Measurements from ENCODE around the gene CPO. TPM values are rescaled to one million over a fixed set of nuclear protein-coding genes. Genes with fewer than 3 reads are reported as not detected.
"Not testable (repeated sequence)": the region's sequence is repeated elsewhere in the genome, so short reads cannot be mapped to it uniquely, and the experiment has no call there.

Gene CPO
- total and polyA plus RNA-seq, 5 experiments from 2014 or later = not detected

GRCh38 chr2:206942592-206943478 is 3.5 kb downstream of the CPO start:
- ATAC-seq = no peak
- Mint-ChIP-seq H3K4me3 (no peak overlapping the region), H3K4me1 (no peaks in the 10 kb centered on the region), H3K27ac (no peak overlapping the region), H3K27me3 (peaks cover 0 to 6% (median 2%) of the 10 kb centered on the region in 5 donors), H3K36me3 (peaks cover 0 to 21% (median 4%) of the 10 kb centered on the region in 3 donors), H3K9me3 (peaks cover 2 to 20% (median 9%) of the 10 kb centered on the region in 9 donors)
- no peak for DNase-seq
- POLR2A ChIA-PET = no interaction called here

- ATAC-seq = not testable (repeated sequence)
These were observed 14.1 kb downstream of the CPO start for GRCh38 chr2:206953404-206953803.

GRCh38 chr2:206955253-206955652 is 15.9 kb downstream of the CPO start:
- Mint-ChIP-seq H3K4me3 (no peak overlapping the region), H3K36me3 (peaks cover 0 to 20% (median 7%) of the 10 kb centered on the region in 3 donors), H3K4me1 (no peaks in the 10 kb centered on the region), H3K27me3 (peaks cover 0 to 8% (median 0%) of the 10 kb centered on the region in 5 donors), H3K27ac (no peak overlapping the region), H3K9me3 (peaks cover 6 to 28% (median 17%) of the 10 kb centered on the region in 9 donors)
- DNase-seq (no peak), ATAC-seq (no peak)
- POLR2A ChIA-PET = no interaction called here

More at GRCh38 chr2:206953404-206953803, 14.1 kb downstream of the CPO start:
- H3K27ac Mint-ChIP-seq, H3K4me3 Mint-ChIP-seq, DNase-seq, H3K27me3 Mint-ChIP-seq, POLR2A ChIA-PET, H3K4me1 Mint-ChIP-seq: not testable (repeated sequence)
- Mint-ChIP-seq H3K36me3 (peaks cover 0 to 20% (median 7%) of the 10 kb centered on the region in 3 donors), H3K9me3 (peaks cover 6 to 36% (median 19%) of the 10 kb centered on the region in 9 donors)

- peaks cover 0 to 12% (median 7%) of the 10 kb centered on the region in 3 donors for H3K36me3 Mint-ChIP-seq
- H3K27me3 Mint-ChIP-seq = peaks cover 0 to 6% (median 0%) of the 10 kb centered on the region in 5 donors
- H3K4me1 Mint-ChIP-seq = no peaks in the 10 kb centered on the region
- DNase-seq (no peak), ATAC-seq (no peak)
- peaks cover 6 to 17% (median 10%) of the 10 kb centered on the region in 9 donors for H3K9me3 Mint-ChIP-seq
- no peak overlapping the region for H3K4me3 Mint-ChIP-seq
- POLR2A ChIA-PET = no interaction called here
- no peak overlapping the region for H3K27ac Mint-ChIP-seq
These were observed 18.9 kb downstream of the CPO start for GRCh38 chr2:206958261-206958660.

GRCh38 chr2:206962966-206963365 is 23.6 kb downstream of the CPO start:
- no peaks in the 10 kb centered on the region for H3K36me3 Mint-ChIP-seq
- H3K9me3 Mint-ChIP-seq = no peaks in the 10 kb centered on the region
- POLR2A ChIA-PET = no interaction called here
- H3K27ac Mint-ChIP-seq = no peak overlapping the region
- DNase-seq (no peak), ATAC-seq (no peak)
- H3K27me3 Mint-ChIP-seq = peaks cover 0 to 1% (median 0%) of the 10 kb centered on the region in 5 donors
- H3K4me3 Mint-ChIP-seq = no peak overlapping the region
- H3K4me1 Mint-ChIP-seq = no peaks in the 10 kb centered on the region

- Mint-ChIP-seq H3K27me3 (peaks cover 0 to 2% (median 0%) of the 10 kb centered on the region in 5 donors), H3K36me3 (no peaks in the 10 kb centered on the region), H3K27ac (peak overlapping the region in 1 of 10 donors; percentile 21), H3K4me3 (no peak overlapping the region), H3K9me3 (no peaks in the 10 kb centered on the region), H3K4me1 (peaks cover 0 to 2% (median 0%) of the 10 kb centered on the region in 4 donors)
- DNase-seq = no peak
- no peak for ATAC-seq
- POLR2A ChIA-PET = no interaction called here
These were observed 29.1 kb downstream of the CPO start for GRCh38 chr2:206968134-206969086.

- Mint-ChIP-seq H3K36me3 (no peaks in the 10 kb centered on the region), H3K9me3 (no peaks in the 10 kb centered on the region), H3K27me3 (peaks cover 0 to 7% (median 3%) of the 10 kb centered on the region in 5 donors), H3K4me1 (peaks cover 0 to 2% (median 0%) of the 10 kb centered on the region in 4 donors), H3K4me3 (no peak overlapping the region), H3K27ac (no peak overlapping the region)
- POLR2A ChIA-PET = no interaction called here
- ATAC-seq = no peak
- DNase-seq = no peak
These were observed 29.9 kb downstream of the CPO start for GRCh38 chr2:206969192-206969591.

GRCh38 chr2:206970589-206971360 is 31.5 kb downstream of the CPO start:
- H3K4me3 Mint-ChIP-seq = no peak overlapping the region
- peaks cover 0 to 8% (median 2%) of the 10 kb centered on the region in 9 donors for H3K9me3 Mint-ChIP-seq
- POLR2A ChIA-PET = no interaction called here
- ATAC-seq (no peak), DNase-seq (no peak)
- H3K27me3 Mint-ChIP-seq = peaks cover 4 to 9% (median 6%) of the 10 kb centered on the region in 5 donors
- H3K27ac Mint-ChIP-seq = no peak overlapping the region
- peaks cover 0 to 2% (median 0%) of the 10 kb centered on the region in 4 donors for H3K4me1 Mint-ChIP-seq
- peaks cover 0 to 4% (median 2%) of the 10 kb centered on the region in 3 donors for H3K36me3 Mint-ChIP-seq

- H3K36me3 Mint-ChIP-seq = peaks cover 0 to 4% (median 4%) of the 10 kb centered on the region in 3 donors
- H3K4me1 Mint-ChIP-seq = peaks cover 0 to 2% (median 0%) of the 10 kb centered on the region in 4 donors
- H3K27me3 Mint-ChIP-seq = peaks cover 4 to 9% (median 6%) of the 10 kb centered on the region in 5 donors
- no peak for ATAC-seq
- peaks cover 0 to 9% (median 2%) of the 10 kb centered on the region in 9 donors for H3K9me3 Mint-ChIP-seq
- POLR2A ChIA-PET = no interaction called here
- H3K27ac Mint-ChIP-seq = no peak overlapping the region
- DNase-seq = no peak
- no peak overlapping the region for H3K4me3 Mint-ChIP-seq
These were observed 32.5 kb downstream of the CPO start for GRCh38 chr2:206971805-206972204.

- H3K4me3 Mint-ChIP-seq = no peak overlapping the region
- POLR2A ChIA-PET = no interaction called here
- no peak for DNase-seq
- ATAC-seq = no peak
- peaks cover 3 to 9% (median 6%) of the 10 kb centered on the region in 5 donors for H3K27me3 Mint-ChIP-seq
- H3K4me1 Mint-ChIP-seq = peaks cover 0 to 2% (median 0%) of the 10 kb centered on the region in 4 donors
- H3K36me3 Mint-ChIP-seq = peaks cover 0 to 4% (median 4%) of the 10 kb centered on the region in 3 donors
- no peak overlapping the region for H3K27ac Mint-ChIP-seq
- peaks cover 0 to 9% (median 2%) of the 10 kb centered on the region in 9 donors for H3K9me3 Mint-ChIP-seq
These were observed 35.2 kb downstream of the CPO start for GRCh38 chr2:206974551-206974950.

- POLR2A ChIA-PET = no interaction called here
- H3K36me3 Mint-ChIP-seq = peaks cover 0 to 4% (median 4%) of the 10 kb centered on the region in 3 donors
- peaks cover 3 to 9% (median 5%) of the 10 kb centered on the region in 5 donors for H3K27me3 Mint-ChIP-seq
- no peak overlapping the region for H3K27ac Mint-ChIP-seq
- peaks cover 0 to 6% (median 3%) of the 10 kb centered on the region in 4 donors for H3K4me1 Mint-ChIP-seq
- peaks cover 0 to 9% (median 2%) of the 10 kb centered on the region in 9 donors for H3K9me3 Mint-ChIP-seq
- DNase-seq (no peak), ATAC-seq (no peak)
- no peak overlapping the region for H3K4me3 Mint-ChIP-seq
These were observed 39.4 kb downstream of the CPO start for GRCh38 chr2:206978746-206979145.

- H3K4me3 Mint-ChIP-seq = no peak overlapping the region
- H3K9me3 Mint-ChIP-seq = peaks cover 0 to 9% (median 2%) of the 10 kb centered on the region in 9 donors
- H3K27me3 Mint-ChIP-seq = peaks cover 0 to 9% (median 2%) of the 10 kb centered on the region in 5 donors
- DNase-seq = no peak
- ATAC-seq = no peak
- peaks cover 0 to 8% (median 3%) of the 10 kb centered on the region in 4 donors for H3K4me1 Mint-ChIP-seq
- peaks cover 0 to 4% (median 4%) of the 10 kb centered on the region in 3 donors for H3K36me3 Mint-ChIP-seq
- no peak overlapping the region for H3K27ac Mint-ChIP-seq
- POLR2A ChIA-PET = no interaction called here
These were observed 40.0 kb downstream of the CPO start for GRCh38 chr2:206979365-206979764.

Measured in naive thymus-derived CD8-positive, alpha-beta T cell (primary cell).